Memory B cell (primary cell): Measurements from ENCODE around the gene RAPGEF2.

Experiments
- ATAC-seq: fragments of 150-1000 bp; cut with Tn5 transposase; 2 replicates; pipeline ENCODE4 v1.10.0; 2021; ENCODE audit warnings: low read depth, mild to moderate bottlenecking, moderate library complexity
- DNase-seq, 2 donors: peaks; one replicate each; pipeline ENCODE4 v3.0.0; 2022; ENCODE audit warnings: low spot score in 2 of 2
- H3K27ac Mint-ChIP-seq: one replicate; pipeline ENCODE4 v1.8.0; 2022; ENCODE audit warnings: mild to moderate bottlenecking, moderate library complexity, mixed read lengths
- H3K27me3 Mint-ChIP-seq: one replicate; pipeline ENCODE4 v1.8.0; 2022; ENCODE audit warnings: mixed read lengths
- H3K36me3 Mint-ChIP-seq: one replicate; pipeline ENCODE4 v1.8.0; 2022; ENCODE audit warnings: mild to moderate bottlenecking, mixed read lengths
- H3K4me1 Mint-ChIP-seq: one replicate; pipeline ENCODE4 v1.8.0; 2022; ENCODE audit warnings: mixed read lengths
- H3K4me3 Mint-ChIP-seq: one replicate; pipeline ENCODE4 v1.8.0; 2022; ENCODE audit warnings: mild to moderate bottlenecking, moderate library complexity, mixed read lengths
- H3K9me3 Mint-ChIP-seq: one replicate; pipeline ENCODE4 v1.8.0; 2022; ENCODE audit warnings: mixed read lengths

RAPGEF2 gene

DNA sequence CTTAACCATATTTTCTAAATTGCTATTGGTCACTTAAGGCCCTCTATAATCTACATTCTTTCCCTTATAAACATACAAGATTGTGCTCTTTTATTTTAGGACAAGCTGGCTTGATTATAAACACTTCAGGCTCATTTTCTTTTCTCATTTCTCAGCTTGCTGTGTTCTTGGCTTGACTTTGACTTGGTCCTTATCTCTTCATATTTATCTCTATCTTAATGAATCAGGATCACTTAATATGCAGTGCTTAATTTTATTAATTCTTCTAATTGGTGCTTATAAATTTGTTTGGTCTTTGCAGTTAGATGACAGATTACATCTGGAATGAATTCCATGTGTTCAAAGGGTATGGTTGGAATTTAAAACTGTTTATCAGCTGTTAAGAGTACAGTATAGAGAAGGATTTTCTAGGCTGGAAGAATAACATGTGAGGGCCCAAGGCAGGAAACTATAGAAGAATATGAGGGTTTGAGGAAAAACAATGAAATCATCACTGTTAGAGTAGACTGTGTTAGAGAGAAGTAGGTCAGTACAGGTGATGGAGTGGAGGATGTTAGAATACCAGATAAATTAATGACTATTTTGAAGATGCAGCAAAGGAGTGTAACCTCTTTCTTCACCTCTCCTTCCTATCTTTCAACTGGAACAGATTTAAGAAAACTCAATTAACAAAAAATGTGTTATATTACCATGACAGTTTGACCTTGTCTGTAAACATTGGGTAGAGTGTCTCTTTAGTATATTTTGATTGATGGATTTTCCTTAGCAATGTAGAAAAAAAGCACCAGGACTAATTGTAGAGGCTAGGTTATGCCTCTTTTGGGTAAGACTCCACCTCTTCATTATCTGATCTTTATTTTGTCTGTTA lies 169.6 kb downstream of the RAPGEF2 start:
- DNase-seq (no peak), ATAC-seq (no peak)
- H3K36me3 Mint-ChIP-seq, result peaks cover 9% of the 10 kb centered on the region
- H3K27me3 Mint-ChIP-seq, result no peaks in the 10 kb centered on the region
- peaks cover 9% of the 10 kb centered on the region for H3K4me1 Mint-ChIP-seq
- no peaks in the 10 kb centered on the region for H3K9me3 Mint-ChIP-seq
- no peak overlapping the region for H3K27ac Mint-ChIP-seq
- H3K4me3 Mint-ChIP-seq, result no peak overlapping the region

DNA sequence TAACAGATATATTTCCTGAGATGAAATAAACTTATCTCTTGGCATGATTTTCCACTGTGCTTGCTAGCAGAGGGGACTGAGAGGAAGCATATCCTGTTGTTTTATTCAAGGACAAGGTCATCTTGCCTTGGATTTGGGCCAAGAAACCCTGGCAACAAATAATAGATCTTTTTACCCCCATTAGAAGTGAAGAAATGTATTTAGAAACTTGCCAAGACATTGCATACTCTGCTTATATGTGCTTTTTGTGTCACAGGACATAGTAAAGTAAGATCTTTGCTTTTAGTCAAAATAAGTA lies 170.2 kb downstream of the RAPGEF2 start:
- ATAC-seq, result no peak
- DNase-seq, result no peak
- Mint-ChIP-seq H3K27ac (no peak overlapping the region), H3K4me1 (peaks cover 9% of the 10 kb centered on the region), H3K36me3 (peaks cover 13% of the 10 kb centered on the region), H3K9me3 (no peaks in the 10 kb centered on the region), H3K4me3 (no peak overlapping the region), H3K27me3 (no peaks in the 10 kb centered on the region)

GRCh38 chr4:159273841-159274240 lies 171.0 kb downstream of the RAPGEF2 start:
- no peak for ATAC-seq

GRCh38 chr4:159278399-159278798 lies 175.5 kb downstream of the RAPGEF2 start:
- no peak for DNase-seq
- ATAC-seq, result no peak
- H3K27ac Mint-ChIP-seq, result no peak overlapping the region
- no peaks in the 10 kb centered on the region for H3K27me3 Mint-ChIP-seq
- H3K4me3 Mint-ChIP-seq, result no peak overlapping the region
- no peaks in the 10 kb centered on the region for H3K4me1 Mint-ChIP-seq
- H3K9me3 Mint-ChIP-seq, result no peaks in the 10 kb centered on the region
- H3K36me3 Mint-ChIP-seq, result peaks cover 16% of the 10 kb centered on the region

More at GRCh38 chr4:159273841-159274240, 171.0 kb downstream of the RAPGEF2 start:
- H3K27me3 Mint-ChIP-seq, result no peaks in the 10 kb centered on the region
- H3K4me3 Mint-ChIP-seq, result no peak overlapping the region
- peaks cover 9% of the 10 kb centered on the region for H3K4me1 Mint-ChIP-seq
- H3K27ac Mint-ChIP-seq, result no peak overlapping the region
- H3K36me3 Mint-ChIP-seq, result peaks cover 15% of the 10 kb centered on the region
- H3K9me3 Mint-ChIP-seq, result no peaks in the 10 kb centered on the region
- no peak for DNase-seq

DNA sequence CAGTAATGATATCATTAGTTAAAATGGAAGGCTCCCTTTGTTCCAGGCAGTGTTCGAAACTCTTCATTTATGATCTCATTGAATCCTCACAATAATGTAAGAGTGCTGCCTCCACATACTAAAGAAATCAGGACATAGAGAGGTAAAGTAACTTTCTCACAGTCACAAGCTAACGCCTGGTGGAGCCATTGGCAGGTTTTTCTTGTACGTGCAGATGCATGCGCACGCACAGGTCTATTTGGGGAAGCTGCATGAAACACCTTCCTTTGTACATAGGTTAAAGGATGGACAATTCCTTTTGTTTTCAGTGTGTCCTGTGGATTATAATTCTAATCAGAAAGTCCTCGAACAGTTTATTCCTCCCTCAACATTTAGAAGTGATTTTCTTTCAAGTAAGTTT lies 176.2 kb downstream of the RAPGEF2 start:
- Mint-ChIP-seq H3K9me3 (no peaks in the 10 kb centered on the region), H3K4me3 (no peak overlapping the region), H3K36me3 (peaks cover 16% of the 10 kb centered on the region), H3K27me3 (no peaks in the 10 kb centered on the region), H3K27ac (no peak overlapping the region), H3K4me1 (no peaks in the 10 kb centered on the region)
- DNase-seq (no peak), ATAC-seq (no peak)

GRCh38 chr4:159280442-159281172 lies 177.7 kb downstream of the RAPGEF2 start:
- Mint-ChIP-seq H3K9me3 (no peaks in the 10 kb centered on the region), H3K4me1 (no peaks in the 10 kb centered on the region), H3K27me3 (no peaks in the 10 kb centered on the region), H3K27ac (no peak overlapping the region), H3K36me3 (peaks cover 14% of the 10 kb centered on the region), H3K4me3 (no peak overlapping the region)
- DNase-seq, result no peak
- ATAC-seq, result no peak

- no peak for ATAC-seq
- peaks cover 13% of the 10 kb centered on the region for H3K36me3 Mint-ChIP-seq
These were observed 178.9 kb downstream of the RAPGEF2 start for GRCh38 chr4:159281771-159282170.

GRCh38 chr4:159282329-159282728 lies 179.4 kb downstream of the RAPGEF2 start:
- H3K36me3 Mint-ChIP-seq, result peaks cover 13% of the 10 kb centered on the region
- no peaks in the 10 kb centered on the region for H3K27me3 Mint-ChIP-seq
- ATAC-seq, result no peak
- no peak for DNase-seq
- no peak overlapping the region for H3K27ac Mint-ChIP-seq
- H3K9me3 Mint-ChIP-seq, result no peaks in the 10 kb centered on the region
- H3K4me1 Mint-ChIP-seq, result no peaks in the 10 kb centered on the region
- H3K4me3 Mint-ChIP-seq, result no peak overlapping the region

More at GRCh38 chr4:159281771-159282170, 178.9 kb downstream of the RAPGEF2 start:
- no peak for DNase-seq
- no peaks in the 10 kb centered on the region for H3K4me1 Mint-ChIP-seq
- H3K9me3 Mint-ChIP-seq, result no peaks in the 10 kb centered on the region
- H3K27ac Mint-ChIP-seq, result no peak overlapping the region
- H3K27me3 Mint-ChIP-seq, result no peaks in the 10 kb centered on the region
- no peak overlapping the region for H3K4me3 Mint-ChIP-seq

GRCh38 chr4:159282944-159283343 lies 180.1 kb downstream of the RAPGEF2 start:
- no peaks in the 10 kb centered on the region for H3K4me1 Mint-ChIP-seq
- H3K27me3 Mint-ChIP-seq, result no peaks in the 10 kb centered on the region
- no peak overlapping the region for H3K27ac Mint-ChIP-seq
- no peaks in the 10 kb centered on the region for H3K9me3 Mint-ChIP-seq
- ATAC-seq, result no peak
- H3K4me3 Mint-ChIP-seq, result no peak overlapping the region
- DNase-seq, result no peak
- H3K36me3 Mint-ChIP-seq, result peaks cover 8% of the 10 kb centered on the region

- no peak for DNase-seq
- H3K27ac Mint-ChIP-seq, result no peak overlapping the region
- H3K9me3 Mint-ChIP-seq, result no peaks in the 10 kb centered on the region
- peaks cover 2% of the 10 kb centered on the region for H3K4me1 Mint-ChIP-seq
- peaks cover 10% of the 10 kb centered on the region for H3K36me3 Mint-ChIP-seq
- H3K27me3 Mint-ChIP-seq, result no peaks in the 10 kb centered on the region
- no peak for ATAC-seq
- no peak overlapping the region for H3K4me3 Mint-ChIP-seq
These were observed 180.8 kb downstream of the RAPGEF2 start for GRCh38 chr4:159283696-159284095.

DNA sequence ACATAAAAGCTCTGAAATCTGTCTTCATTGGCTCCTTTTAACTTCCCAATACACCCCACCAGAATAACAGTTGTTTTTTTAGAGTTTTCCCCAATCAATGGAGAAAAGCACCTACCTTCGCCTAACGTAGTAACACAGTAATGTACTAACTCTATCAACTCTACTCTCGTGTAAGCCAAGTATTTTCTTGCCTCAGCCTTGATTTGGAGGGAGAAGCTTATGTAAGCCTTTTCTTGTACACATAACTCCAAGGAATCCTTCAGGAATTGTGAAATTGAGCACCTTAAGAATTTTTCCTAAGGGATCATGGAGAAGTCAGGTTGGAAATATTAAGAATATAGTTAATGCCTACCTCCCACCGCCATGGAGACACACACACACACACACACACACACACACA lies 181.2 kb downstream of the RAPGEF2 start:
- H3K4me1 Mint-ChIP-seq, result peaks cover 3% of the 10 kb centered on the region
- DNase-seq (no peak), ATAC-seq (no peak)
- H3K9me3 Mint-ChIP-seq, result no peaks in the 10 kb centered on the region
- no peaks in the 10 kb centered on the region for H3K27me3 Mint-ChIP-seq
- no peak overlapping the region for H3K27ac Mint-ChIP-seq
- no peak overlapping the region for H3K4me3 Mint-ChIP-seq
- peaks cover 9% of the 10 kb centered on the region for H3K36me3 Mint-ChIP-seq

DNA sequence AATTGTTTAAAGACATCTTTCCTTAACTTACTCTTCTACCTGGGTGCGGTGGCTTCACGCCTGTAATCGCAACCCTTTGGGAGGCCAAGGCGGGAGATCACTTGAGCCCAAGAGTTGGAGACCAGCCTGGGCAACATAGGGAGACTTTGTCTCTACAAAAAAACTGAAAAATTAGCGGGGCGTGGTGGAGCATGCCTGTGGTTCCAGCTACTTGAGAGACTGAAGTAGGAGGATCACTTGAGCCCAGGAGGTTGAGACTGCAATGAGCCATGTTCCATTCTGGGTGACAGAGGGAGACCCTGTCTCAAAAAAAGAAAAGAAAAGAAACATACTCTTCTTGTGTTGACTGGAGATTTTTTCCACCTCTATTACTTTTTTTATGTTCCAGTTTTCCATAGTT lies 181.9 kb downstream of the RAPGEF2 start:
- ATAC-seq, result no peak
- H3K4me3 Mint-ChIP-seq, result no peak overlapping the region
- no peaks in the 10 kb centered on the region for H3K9me3 Mint-ChIP-seq
- H3K4me1 Mint-ChIP-seq, result peaks cover 3% of the 10 kb centered on the region
- H3K36me3 Mint-ChIP-seq, result peaks cover 9% of the 10 kb centered on the region
- H3K27me3 Mint-ChIP-seq, result no peaks in the 10 kb centered on the region
- H3K27ac Mint-ChIP-seq, result no peak overlapping the region
- DNase-seq, result no peak

GRCh38 chr4:159287767-159288166 lies 184.9 kb downstream of the RAPGEF2 start:
- Mint-ChIP-seq H3K4me3 (no peak overlapping the region), H3K36me3 (peaks cover 8% of the 10 kb centered on the region), H3K4me1 (peaks cover 3% of the 10 kb centered on the region), H3K27me3 (no peaks in the 10 kb centered on the region), H3K9me3 (no peaks in the 10 kb centered on the region), H3K27ac (no peak overlapping the region)
- ATAC-seq (no peak), DNase-seq (no peak)

- Mint-ChIP-seq H3K36me3 (peaks cover 9% of the 10 kb centered on the region), H3K27me3 (no peaks in the 10 kb centered on the region), H3K4me3 (no peak overlapping the region), H3K27ac (no peak overlapping the region), H3K4me1 (peaks cover 5% of the 10 kb centered on the region), H3K9me3 (peaks cover 2% of the 10 kb centered on the region)
- ATAC-seq (no peak), DNase-seq (no peak)
These were observed 186.8 kb downstream of the RAPGEF2 start for GRCh38 chr4:159289682-159290081.
